HL-60 (cell line): ENCODE data around the gene SH3RF2.

Experiments
- POLR2AphosphoS5 ChIP-seq: IDR thresholded peaks from 2 replicates; pipeline ENCODE4 v1.6.1; 2012; ENCODE audit warnings: low read depth
- TF ChIP-seq, protein P1 (sequence below): IDR thresholded peaks from one replicate; pipeline ENCODE4 v1.5.1; 2011; ENCODE audit warnings: low read length, control low read depth, inconsistent platforms; ENCODE audit not compliant: insufficient read depth

DNA sequence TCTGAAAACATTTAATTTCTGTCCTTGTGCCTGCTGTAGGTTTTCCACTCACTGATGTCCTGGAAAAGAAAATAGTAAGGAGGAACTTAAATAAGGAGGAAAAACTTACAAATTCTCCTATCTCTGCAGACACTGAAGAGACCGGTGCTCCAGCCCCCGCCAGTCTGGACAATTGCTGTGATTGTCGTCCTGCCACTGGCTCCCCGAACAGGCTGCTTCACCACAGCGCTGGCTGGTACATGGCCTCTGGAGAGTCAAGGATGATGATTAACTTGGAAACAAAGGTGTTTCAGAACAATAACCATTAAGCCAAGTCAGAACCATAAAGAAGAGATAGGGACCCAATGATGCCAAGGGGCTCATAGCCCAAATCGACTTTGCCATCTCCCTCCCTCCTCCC lies 161.7 kb downstream of the SH3RF2 start:
- TF ChIP-seq, protein P1, sequence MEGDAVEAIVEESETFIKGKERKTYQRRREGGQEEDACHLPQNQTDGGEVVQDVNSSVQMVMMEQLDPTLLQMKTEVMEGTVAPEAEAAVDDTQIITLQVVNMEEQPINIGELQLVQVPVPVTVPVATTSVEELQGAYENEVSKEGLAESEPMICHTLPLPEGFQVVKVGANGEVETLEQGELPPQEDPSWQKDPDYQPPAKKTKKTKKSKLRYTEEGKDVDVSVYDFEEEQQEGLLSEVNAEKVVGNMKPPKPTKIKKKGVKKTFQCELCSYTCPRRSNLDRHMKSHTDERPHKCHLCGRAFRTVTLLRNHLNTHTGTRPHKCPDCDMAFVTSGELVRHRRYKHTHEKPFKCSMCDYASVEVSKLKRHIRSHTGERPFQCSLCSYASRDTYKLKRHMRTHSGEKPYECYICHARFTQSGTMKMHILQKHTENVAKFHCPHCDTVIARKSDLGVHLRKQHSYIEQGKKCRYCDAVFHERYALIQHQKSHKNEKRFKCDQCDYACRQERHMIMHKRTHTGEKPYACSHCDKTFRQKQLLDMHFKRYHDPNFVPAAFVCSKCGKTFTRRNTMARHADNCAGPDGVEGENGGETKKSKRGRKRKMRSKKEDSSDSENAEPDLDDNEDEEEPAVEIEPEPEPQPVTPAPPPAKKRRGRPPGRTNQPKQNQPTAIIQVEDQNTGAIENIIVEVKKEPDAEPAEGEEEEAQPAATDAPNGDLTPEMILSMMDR = no peak
- no peak for TF ChIP-seq POLR2AphosphoS5
